Measurements from ENCODE around the gene AMPH.

The AMPH gene

GRCh38 chr7:38548605-38549004 is 82.6 kb downstream of the AMPH start:
- in situ Hi-C loops (cut with MboI; ENCODE audit: low sequenced_read_pairs), result no loop called here

- in situ Hi-C loops (cut with MboI; ENCODE audit: low sequenced_read_pairs), result no loop called here
These were observed 84.4 kb downstream of the AMPH start for GRCh38 chr7:38546763-38547162.

- in situ Hi-C loops (cut with MboI; ENCODE audit: low sequenced_read_pairs), result no loop called here
These were observed 85.2 kb downstream of the AMPH start for GRCh38 chr7:38545977-38546376.

- in situ Hi-C loops (cut with MboI; ENCODE audit: low sequenced_read_pairs), result no loop called here
These were observed 89.0 kb downstream of the AMPH start for GRCh38 chr7:38542156-38542555.

- in situ Hi-C loops (cut with MboI; ENCODE audit: low sequenced_read_pairs), result no loop called here
These were observed 89.7 kb downstream of the AMPH start for GRCh38 chr7:38541440-38541839.

- in situ Hi-C loops (cut with MboI; ENCODE audit: low sequenced_read_pairs), result no loop called here
These were observed 91.6 kb downstream of the AMPH start for GRCh38 chr7:38539477-38540081.

GRCh38 chr7:38535073-38535472 is 96.1 kb downstream of the AMPH start:
- in situ Hi-C loops (cut with MboI; ENCODE audit: low sequenced_read_pairs), result no loop called here

GRCh38 chr7:38525857-38526256 is 105.3 kb downstream of the AMPH start:
- in situ Hi-C loops (cut with MboI; ENCODE audit: low sequenced_read_pairs), result no loop called here

- in situ Hi-C loops (cut with MboI; ENCODE audit: low sequenced_read_pairs), result no loop called here
These were observed 106.4 kb downstream of the AMPH start for GRCh38 chr7:38524786-38525185.

- in situ Hi-C loops (cut with MboI; ENCODE audit: low sequenced_read_pairs), result no loop called here
These were observed 110.4 kb downstream of the AMPH start for GRCh38 chr7:38520741-38521140.

- in situ Hi-C loops (cut with MboI; ENCODE audit: low sequenced_read_pairs), result no loop called here
These were observed 112.6 kb downstream of the AMPH start for GRCh38 chr7:38518541-38518940.

- in situ Hi-C loops (cut with MboI; ENCODE audit: low sequenced_read_pairs), result no loop called here
These were observed 118.5 kb downstream of the AMPH start for GRCh38 chr7:38512704-38513103.

GRCh38 chr7:38512291-38512690 is 118.9 kb downstream of the AMPH start:
- in situ Hi-C loops (cut with MboI; ENCODE audit: low sequenced_read_pairs), result no loop called here

- in situ Hi-C loops (cut with MboI; ENCODE audit: low sequenced_read_pairs), result no loop called here
These were observed 123.8 kb downstream of the AMPH start for GRCh38 chr7:38507384-38507783.

- in situ Hi-C loops (cut with MboI; ENCODE audit: low sequenced_read_pairs), result no loop called here
These were observed 124.4 kb downstream of the AMPH start for GRCh38 chr7:38506756-38507155.

GRCh38 chr7:38506004-38506403 is 125.2 kb downstream of the AMPH start:
- in situ Hi-C loops (cut with MboI; ENCODE audit: low sequenced_read_pairs), result no loop called here

- in situ Hi-C loops (cut with MboI; ENCODE audit: low sequenced_read_pairs), result no loop called here
These were observed 126.5 kb downstream of the AMPH start for GRCh38 chr7:38504684-38505083.

GRCh38 chr7:38502848-38503247 is 128.3 kb downstream of the AMPH start:
- in situ Hi-C loops (cut with MboI; ENCODE audit: low sequenced_read_pairs), result no loop called here

GRCh38 chr7:38502289-38502688 is 128.9 kb downstream of the AMPH start:
- in situ Hi-C loops (cut with MboI; ENCODE audit: low sequenced_read_pairs), result no loop called here

- in situ Hi-C loops (cut with MboI; ENCODE audit: low sequenced_read_pairs), result no loop called here
These were observed 139.2 kb downstream of the AMPH start for GRCh38 chr7:38492010-38492409.

- in situ Hi-C loops (cut with MboI; ENCODE audit: low sequenced_read_pairs), result no loop called here
These were observed 148.7 kb downstream of the AMPH start for GRCh38 chr7:38482521-38482920.

GRCh38 chr7:38481401-38481800 is 149.8 kb downstream of the AMPH start:
- in situ Hi-C loops (cut with MboI; ENCODE audit: low sequenced_read_pairs), result no loop called here

- in situ Hi-C loops (cut with MboI; ENCODE audit: low sequenced_read_pairs), result no loop called here
These were observed 152.8 kb downstream of the AMPH start for GRCh38 chr7:38478404-38478803.
